Measurements from ENCODE around the gene MED29.
"Not testable (repeated sequence)": the region's sequence is repeated elsewhere in the genome, so short reads cannot be mapped to it uniquely, and the experiment has no call there.

The MED29 gene

DNA sequence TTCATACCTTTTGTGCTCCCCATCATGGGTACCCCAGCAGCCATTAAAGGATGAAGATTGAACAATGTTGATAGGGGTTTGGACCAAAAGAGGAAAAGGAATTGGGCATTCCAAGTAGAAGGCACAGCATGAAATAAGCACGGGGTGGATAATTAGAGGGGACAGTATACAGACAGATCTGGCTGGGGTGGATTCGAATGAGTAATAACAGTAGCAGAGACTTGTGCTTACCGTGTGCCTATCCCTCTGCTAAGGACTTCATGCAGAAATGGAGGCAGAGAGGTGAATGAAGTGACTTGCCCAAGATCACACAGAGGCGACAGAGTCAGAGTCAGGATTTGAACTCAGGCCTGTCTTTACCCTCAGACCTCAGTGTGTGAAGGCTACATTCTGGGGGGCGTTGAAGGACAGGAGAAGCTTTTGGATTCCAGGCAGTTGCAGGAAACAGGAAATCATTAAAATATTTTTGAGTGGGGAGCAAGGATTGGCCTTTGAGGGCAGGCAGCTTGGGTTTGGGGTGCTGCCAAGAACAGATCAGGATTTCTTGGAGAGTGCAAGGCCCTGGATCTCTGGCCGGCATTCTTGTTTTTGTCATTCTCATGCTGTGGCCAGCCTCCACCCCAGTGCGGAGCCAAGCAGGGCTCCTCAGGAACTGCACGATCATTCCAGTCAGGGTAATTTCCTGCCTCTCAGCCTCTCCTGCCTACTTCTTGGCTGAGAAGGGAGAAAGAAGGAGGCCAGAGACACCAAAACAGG, 19.0 kb upstream of the MED29 start:
- TF ChIP-seq CTCF (IDR thresholded peaks at IDR 0.05; ENCODE audit: low read depth, low read length, missing control alignments): no peak
- Histone ChIP-seq H3K27ac (peak overlapping the region; percentile 83), H3K27me3 (replicated peaks) (no peaks in the 10 kb centered on the region), H3K36me3 (replicated peaks) (peaks cover 38% of the 10 kb centered on the region), H3K4me3 (ENCODE audit: low read depth, low read length) (no peak overlapping the region)
- peak; percentile 75 for DNase-seq
- in situ Hi-C loops (cut with HindIII; ENCODE audit: low pct_ligation_motif_present, low sequenced_read_pairs): no loop called here

DNA sequence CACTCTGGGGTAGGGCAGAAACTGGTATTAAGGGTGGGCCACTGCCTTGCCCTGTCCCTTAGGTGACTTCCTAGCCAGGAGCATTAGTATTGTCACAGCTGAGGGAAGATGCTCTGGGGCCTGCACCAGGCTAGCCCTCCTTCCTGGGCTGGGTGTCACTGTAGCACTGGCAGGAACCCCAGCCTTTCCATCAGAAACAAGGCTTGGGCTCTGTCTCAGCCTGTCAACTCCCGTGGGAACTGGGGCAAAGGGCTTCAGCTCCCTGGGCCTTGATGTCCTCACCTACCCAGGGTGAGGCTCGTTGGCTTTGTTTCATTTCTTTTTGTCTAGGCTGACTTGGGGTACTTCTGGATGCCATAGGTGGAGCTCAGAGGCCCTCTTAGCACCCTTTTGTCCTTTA, 18.2 kb upstream of the MED29 start:
- H3K36me3 ChIP-seq (replicated peaks): peaks cover 44% of the 10 kb centered on the region
- in situ Hi-C loops (cut with HindIII; ENCODE audit: low pct_ligation_motif_present, low sequenced_read_pairs): no loop called here

DNA sequence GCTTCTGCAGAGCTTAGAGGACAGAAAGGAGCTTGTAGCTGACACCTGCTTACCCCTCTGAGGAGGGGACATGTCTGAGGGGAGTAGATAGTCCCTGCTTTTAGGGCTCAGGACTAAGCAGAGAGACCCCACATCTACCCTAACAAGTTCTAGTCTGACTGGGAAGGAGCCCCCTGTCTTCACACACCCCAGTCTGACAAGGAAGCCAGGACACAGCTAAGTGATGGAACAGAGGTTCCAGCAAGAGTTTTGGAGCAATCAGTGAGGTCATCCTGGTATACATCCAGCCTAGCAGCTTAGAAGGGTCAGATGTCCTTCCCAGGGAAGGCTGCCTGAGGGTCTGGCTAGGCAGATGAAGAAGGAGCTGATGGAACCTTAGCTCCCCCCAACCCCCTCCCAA, 15.2 kb upstream of the MED29 start:
- Histone ChIP-seq H3K4me3 (ENCODE audit: low read depth, low read length) (no peak overlapping the region), H3K27me3 (replicated peaks) (no peaks in the 10 kb centered on the region), H3K36me3 (replicated peaks) (peaks cover 54% of the 10 kb centered on the region), H3K27ac (no peak overlapping the region)
- in situ Hi-C loops (cut with HindIII; ENCODE audit: low pct_ligation_motif_present, low sequenced_read_pairs): no loop called here
- no peak for TF ChIP-seq CTCF (IDR thresholded peaks at IDR 0.05; ENCODE audit: low read depth, low read length, missing control alignments)
- DNase-seq: no peak

More for the DNA sequence above, 18.2 kb upstream of the MED29 start:
- TF ChIP-seq CTCF (IDR thresholded peaks at IDR 0.05; ENCODE audit: low read depth, low read length, missing control alignments): no peak
- no peak overlapping the region for H3K4me3 ChIP-seq (ENCODE audit: low read depth, low read length)
- no peak for DNase-seq
- no peaks in the 10 kb centered on the region for H3K27me3 ChIP-seq (replicated peaks)
- H3K27ac ChIP-seq: peak overlapping the region; percentile 83

DNA sequence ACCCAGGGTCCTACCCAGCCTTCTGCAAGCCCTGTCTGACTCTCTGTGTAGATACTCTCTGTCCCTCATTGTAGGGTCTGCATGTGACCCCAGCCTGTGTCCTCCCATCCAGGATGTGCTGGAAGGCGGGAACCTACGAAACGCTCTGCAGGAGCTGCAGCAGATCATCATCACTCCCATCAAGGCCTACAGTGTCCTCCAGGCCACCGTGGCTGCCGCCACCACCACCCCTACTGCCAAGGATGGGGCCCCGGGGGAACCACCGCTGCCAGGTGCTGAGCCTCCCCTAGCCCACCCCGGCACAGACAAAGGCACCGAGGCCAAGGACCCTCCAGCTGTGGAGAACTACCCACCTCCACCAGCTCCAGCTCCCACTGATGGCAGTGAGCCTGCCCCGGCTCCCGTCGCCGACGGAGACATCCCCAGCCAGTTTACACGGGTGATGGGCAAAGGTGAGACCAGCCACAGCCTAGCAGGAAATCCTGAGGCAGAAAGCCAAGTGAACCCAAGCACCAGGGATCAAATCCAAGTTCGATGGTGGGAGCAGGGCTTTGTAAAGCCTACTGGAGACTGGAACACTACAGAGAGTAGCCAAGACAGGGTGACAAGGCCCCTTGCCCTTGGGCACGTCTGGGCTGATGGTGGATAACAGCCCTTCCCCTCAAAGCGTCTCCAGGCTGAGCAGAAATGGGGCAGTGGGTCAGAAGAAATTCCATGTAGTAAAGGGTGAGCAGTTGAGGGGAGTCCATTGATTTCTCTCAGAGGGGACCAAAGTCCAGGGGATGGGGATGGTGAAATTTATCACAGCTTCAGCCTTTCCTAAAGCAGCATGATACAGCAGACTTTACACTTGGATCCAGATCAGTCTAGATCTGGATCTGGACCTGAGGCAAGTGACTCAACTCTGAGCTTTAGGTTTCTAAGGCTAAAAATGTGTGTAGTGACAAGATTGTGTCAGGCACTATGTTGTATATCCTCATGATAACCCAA, 13.5 kb upstream of the MED29 start:
- H3K36me3 ChIP-seq (replicated peaks): peaks cover 59% of the 10 kb centered on the region
- no peak overlapping the region for H3K27ac ChIP-seq
- no peak overlapping the region for H3K4me3 ChIP-seq (ENCODE audit: low read depth, low read length)
- no peak for TF ChIP-seq CTCF (IDR thresholded peaks at IDR 0.05; ENCODE audit: low read depth, low read length, missing control alignments)
- in situ Hi-C loops (cut with HindIII; ENCODE audit: low pct_ligation_motif_present, low sequenced_read_pairs): no loop called here
- H3K27me3 ChIP-seq (replicated peaks): no peaks in the 10 kb centered on the region
- DNase-seq: no peak

DNA sequence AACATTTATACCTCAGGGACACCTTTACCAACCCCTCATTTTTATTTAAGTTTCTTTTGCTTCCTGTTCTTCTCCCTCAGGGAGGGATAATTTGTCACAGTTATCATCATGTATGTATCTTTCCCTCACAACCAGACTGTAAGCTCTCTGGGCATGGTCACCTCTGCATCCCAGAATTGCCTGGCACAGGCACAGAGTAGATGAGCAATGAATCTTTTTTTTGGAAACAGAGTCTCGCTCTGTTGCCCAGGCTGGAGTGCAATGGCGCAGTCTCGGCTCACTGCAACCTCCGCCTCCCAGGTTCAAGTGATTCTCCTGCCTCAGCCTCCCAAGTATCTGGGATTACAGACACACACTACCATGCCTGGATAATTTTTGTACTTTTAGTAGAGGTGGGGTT, 11.8 kb upstream of the MED29 start:
- DNase-seq; H3K27ac ChIP-seq; H3K4me3 ChIP-seq (ENCODE audit: low read depth, low read length); in situ Hi-C loops (cut with HindIII; ENCODE audit: low pct_ligation_motif_present, low sequenced_read_pairs); H3K27me3 ChIP-seq (replicated peaks): not testable (repeated sequence)
- peaks cover 68% of the 10 kb centered on the region for H3K36me3 ChIP-seq (replicated peaks)

DNA sequence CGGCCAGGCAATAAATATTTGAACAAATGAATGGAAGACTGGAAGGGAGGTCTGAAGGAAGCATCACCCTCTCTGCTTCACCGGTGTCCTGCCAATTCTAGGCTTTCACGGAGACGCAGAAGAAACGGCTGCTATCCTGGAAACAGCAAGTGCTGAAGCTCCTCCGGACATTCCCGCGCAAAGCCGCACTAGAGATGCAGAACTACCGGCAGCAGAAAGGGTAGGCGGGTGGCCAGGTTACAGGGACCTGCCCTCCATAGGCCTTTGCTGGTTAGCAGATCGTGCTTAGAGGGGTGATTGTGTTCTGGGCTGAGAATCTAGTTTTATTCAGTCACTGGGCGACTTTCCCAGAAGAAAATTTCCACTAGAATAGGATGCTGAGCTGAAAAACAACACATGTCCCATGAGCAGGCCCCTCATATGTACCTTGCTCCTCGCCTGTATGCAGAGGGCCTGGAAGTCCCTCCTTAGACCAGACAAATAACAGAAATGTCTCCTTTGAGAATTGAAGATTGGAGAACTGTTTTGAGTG, 11.2 kb upstream of the MED29 start:
- no peak for TF ChIP-seq CTCF (IDR thresholded peaks at IDR 0.05; ENCODE audit: low read depth, low read length, missing control alignments)
- H3K4me3 ChIP-seq (ENCODE audit: low read depth, low read length): no peak overlapping the region
- in situ Hi-C loops (cut with HindIII; ENCODE audit: low pct_ligation_motif_present, low sequenced_read_pairs): no loop called here
- peaks cover 69% of the 10 kb centered on the region for H3K36me3 ChIP-seq (replicated peaks)
- no peak for DNase-seq
- H3K27me3 ChIP-seq (replicated peaks): no peaks in the 10 kb centered on the region
- H3K27ac ChIP-seq: no peak overlapping the region

All from brain microvascular endothelial cell (primary cell).